ENCODE results near the gene PUS3.
"Not testable (repeated sequence)": the region's sequence is repeated elsewhere in the genome, so short reads cannot be mapped to it uniquely, and the experiment has no call there.

PUS3 gene

DNA sequence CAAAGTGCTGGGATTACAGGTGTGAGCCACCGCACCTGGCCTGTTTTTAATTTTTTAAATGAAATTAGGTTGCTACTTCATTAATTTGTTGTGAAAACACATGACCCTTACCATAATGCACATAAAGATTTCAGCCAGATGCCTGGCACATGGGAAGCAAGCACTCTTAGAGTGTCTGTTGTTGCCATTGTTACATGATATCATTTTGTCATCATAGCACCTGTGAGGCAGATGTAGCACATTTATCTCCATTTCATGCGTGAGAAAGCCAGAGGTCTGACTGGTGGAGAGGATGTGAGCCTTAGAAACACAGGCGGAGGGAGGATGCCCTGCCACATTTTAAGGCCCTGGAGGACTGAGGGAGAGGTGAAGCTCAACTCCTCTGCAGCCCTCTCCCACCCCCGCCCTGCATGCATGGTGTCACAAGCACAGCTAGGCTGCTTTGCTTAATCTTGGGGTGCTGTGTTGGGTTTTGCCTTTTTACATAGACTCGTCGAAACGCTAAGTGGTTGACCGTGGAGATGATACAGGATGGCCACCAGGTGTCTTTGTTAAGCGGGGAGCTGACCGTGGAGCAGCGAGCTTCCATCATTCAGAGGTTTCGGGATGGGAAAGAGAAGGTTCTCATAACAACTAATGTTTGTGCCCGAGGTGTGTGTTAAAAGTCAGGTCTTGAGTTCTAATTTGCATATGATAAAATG, 15.3 kb upstream of the PUS3 start:
- no peak for DNase-seq

DNA sequence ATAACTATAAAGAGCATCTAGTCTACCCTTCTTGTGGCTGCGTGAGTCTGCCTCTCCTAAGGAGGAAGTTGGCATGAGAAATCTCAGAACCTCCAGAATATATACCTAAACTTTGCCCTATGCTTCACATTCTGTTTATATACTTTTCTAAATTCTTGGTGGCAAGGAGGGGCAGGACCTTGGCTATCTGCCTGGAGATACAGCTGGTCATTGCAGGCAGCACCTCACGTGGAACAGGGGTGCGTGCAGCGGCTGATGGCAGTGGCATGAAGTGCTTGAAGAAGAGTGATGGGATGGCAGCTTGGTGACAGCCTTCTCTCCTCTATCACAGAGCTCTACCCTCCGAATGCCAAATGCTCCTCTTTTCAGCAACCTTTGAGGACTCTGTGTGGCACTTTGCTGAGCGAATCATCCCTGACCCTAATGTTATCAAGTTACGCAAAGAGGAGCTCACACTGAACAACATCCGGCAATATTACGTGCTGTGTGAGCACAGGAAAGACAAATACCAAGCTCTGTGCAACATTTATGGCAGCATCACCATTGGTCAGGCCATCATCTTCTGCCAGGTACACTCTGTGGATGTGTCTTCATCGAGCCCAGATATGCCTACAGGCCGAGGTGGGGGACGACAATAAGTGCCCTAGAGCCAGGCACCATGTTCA, 13.8 kb upstream of the PUS3 start:
- DNase-seq = no peak

DNA sequence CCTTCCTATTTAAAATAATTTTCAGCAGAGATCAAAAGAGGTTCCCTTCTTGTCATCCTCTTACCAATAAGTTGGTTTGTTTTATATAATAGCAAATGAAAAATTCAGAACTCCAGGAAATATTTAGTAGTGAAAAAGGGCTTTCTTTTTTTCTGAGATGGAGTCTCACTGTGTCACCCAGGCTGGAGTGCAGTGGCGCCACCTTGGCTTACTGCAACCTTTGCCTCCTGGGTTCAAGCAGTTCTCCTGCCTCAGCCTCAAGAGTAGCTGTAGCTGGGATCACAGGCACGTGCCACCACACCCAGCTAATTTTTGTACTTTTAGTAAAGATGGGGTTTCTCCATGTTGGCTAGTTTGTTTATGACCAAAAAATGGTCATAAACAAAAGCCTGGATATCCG, 11.6 kb upstream of the PUS3 start:
- not testable (repeated sequence) for DNase-seq

DNA sequence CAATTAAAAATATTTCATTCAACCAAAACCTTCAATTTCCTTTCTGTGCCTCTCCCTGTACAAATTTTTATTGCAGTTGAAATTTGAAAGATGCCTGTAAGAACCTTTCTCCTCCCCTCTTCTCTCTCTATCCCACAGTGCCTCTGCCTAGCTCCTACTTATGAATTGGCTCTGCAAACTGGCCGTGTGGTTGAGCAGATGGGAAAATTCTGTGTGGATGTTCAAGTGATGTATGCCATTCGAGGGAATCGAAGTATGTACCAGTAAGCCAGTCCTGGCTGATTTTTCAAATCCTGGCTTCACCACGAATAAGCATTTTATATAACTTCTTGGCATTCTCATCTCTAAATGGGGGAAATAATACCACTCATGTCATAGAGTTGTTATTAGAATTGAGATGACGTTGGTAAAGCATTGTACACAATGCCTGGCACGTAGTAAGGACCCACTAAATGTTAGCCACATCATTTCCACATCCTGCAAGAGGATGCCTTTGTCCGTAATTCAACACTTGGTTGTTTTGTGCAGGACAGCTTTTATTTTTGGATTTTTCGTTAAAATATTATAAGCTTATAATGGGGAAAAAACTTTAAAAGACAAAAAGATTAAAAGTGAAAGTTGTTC, 7.3 kb upstream of the PUS3 start:
- DNase-seq = no peak

DNA sequence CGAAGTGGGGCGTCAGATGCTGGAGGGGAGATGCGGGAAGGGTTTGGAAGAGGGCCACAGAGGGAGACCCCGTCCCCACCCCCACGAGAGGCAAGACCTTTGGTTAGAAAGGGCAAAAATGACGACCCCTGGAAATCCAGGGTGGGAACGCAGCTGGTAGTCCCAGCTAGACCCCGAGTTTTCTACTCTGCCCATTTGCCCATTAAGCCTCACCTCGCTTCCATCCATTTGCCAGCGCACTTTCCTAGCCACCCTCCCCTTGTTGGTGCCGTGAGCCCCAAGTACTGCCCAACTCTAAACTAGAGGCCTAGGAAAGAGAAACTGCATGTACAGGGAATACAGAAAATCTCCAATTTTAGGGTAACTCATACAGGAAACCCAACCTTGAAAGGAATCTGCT, 1.7 kb upstream of the PUS3 start:
- DNase-seq = no peak

DNA sequence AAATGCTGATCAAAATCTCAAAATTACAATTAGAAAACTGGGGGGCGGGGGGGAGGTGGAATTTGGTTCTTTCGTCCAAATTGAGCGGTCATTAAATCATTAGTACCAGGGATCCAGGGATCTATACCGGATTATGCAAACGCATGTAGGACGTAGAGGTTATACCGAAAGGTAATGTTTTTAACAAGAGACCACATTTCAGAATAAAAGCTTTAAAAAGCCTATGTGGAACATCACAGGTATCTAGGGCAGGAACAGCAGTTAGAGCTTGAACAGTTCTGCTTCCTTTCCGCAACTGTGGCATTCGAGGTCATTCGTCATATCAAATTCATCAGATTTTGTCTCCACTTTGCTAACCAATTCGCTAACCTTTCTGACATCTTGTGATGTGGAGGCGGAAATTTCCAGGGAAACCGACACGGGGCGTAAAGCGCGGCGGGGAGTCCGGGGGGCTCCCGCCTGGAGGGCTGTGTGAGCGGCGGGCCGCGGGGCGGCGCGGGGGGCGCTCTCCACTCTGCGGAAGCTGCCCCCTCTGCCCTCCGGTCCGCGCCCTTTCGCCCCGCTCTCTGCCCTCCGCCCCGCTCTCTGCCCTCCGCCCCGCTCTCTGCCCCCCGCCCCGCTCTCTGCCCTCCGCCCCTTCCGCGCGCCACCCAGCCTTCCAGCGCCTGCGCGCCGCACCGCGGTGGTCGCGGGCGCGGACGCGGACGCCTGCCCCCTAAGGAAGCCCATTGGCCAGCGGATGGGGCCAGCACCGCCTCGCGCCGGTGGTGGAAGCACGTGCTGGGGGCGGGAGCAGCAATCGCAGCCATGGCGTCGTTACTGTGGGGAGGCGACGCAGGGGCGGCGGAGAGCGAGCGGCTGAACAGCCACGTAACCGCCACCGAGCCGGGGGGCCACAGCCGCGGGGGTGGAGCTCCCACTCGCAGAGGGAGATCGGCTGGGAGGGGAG, 979 bp upstream of the PUS3 start, which contains the start of gene DDX25:
Gene DDX25, plus strand, starts transcription at position 798 of the 949 bp plus-strand sequence. Its CDS starts 10 bp downstream, at position 808.
- no peak for DNase-seq

DNA sequence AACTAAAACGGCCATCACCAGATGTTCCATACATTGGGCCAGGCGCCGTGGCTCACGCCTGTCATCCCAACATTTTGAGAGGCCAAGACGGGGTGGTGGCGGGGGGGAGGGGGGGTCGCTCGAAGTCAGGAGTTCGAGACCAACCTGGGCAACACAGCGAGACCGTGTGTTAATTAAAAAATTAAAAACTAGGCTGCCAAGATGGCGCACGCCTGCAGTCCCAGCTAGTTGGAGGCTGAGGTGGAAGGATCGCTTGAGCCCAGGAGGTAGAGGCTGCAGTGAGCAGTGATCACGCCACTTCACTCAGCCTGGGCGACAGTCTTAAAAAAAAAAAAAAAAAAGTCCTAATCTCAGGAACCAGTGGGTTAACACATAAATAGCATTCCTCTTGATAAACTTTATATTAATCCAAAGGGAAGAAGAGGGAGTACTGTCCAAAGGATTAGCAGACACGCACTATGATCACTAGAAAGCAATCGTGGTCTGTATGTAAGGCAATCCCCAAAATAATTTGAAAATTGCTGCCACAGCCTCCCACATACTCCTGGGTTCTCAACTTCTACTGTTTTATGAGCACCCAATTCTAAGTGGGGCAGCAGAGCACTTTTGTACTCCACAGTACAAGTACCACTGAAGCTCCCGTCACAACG, 604 bp downstream of the PUS3 start:
- DNase-seq = no peak

DNA sequence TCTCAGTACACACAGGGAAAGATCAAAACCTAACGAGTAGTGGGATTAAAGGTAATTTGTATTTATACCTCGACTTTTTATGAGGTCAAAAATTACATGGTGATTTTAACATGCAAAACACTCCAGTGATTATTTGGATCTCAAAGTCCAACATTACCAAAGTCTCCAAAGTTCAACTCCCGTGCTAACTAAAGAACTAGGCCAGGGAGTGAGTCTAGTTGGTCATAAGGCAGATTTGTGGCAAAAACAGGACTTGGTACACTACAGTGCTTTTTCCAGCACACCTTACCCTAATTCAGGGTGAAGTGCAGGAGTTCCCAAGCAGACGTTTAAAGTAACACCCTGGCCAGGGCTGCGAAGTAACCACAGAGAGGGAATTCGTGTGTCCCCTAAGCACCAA, 1.1 kb downstream of the PUS3 start:
- DNase-seq = no peak

DNA sequence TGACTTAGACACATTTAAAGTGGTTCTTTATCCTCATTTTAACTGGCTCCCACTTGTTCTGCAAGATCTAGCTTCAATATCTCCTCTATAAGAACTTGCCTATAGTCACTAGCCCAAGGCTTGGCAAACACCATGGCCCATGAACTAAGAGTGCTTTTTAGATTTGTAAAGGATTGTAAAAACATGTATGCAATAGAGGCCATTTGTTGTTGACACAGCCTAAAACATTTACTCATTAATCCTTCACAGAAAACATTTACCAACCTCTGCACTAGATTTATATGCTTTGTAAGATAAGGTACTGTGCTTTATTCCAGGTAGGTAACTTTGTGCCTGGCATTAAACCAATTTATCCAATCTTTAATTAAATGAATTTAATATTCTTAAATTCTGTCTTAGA, 10.0 kb downstream of the PUS3 start:
- no peak for DNase-seq

DNA sequence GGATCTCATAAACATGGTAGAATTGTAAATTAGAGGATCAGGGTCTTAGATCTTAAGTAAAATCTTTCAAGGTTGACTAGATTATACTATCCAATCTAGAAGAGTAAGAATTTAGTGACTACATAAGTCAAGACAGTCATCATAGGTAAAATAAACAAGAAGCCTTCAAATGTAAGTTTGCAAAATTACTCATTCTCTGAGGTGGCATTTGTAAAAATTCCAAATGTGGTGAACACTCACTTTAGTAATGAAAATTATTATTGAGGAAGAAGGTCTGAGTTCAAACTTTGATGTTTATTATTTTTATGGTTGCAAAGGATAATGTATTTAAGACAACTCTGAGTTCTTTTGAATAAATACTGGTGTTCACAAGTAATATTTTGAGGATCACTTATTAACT, 10.9 kb downstream of the PUS3 start:
- no peak for DNase-seq

DNA sequence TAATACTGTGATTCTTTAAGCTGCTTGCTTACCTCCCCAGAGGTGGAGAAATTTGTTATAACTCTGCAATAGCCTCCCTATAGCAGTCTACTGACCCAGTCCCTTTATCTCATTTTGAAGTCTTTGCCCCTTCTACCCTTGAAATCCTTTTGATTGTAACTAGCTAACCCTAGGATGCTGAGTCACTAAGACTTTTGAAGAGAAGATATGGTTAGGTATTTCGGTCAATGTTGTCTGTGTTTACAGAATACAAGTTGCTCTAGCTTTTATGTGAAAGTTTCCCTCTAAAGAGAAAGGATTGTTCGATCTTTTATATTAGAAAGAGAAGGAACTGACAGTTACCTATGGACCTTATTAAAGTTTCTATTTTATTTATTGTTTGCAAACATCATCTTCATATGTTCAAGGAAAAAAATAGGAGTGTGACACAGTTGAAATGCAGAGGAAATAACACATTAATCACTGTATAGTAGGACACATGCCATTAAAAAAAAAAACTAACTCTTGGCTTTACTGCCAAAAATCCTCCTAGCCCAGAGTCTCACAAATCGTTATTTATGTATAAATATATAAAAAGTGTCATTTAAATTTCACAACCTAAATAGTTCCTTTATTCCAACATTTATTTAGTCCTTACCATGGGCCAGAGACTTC, 12.4 kb downstream of the PUS3 start:
- DNase-seq = no peak

DNA sequence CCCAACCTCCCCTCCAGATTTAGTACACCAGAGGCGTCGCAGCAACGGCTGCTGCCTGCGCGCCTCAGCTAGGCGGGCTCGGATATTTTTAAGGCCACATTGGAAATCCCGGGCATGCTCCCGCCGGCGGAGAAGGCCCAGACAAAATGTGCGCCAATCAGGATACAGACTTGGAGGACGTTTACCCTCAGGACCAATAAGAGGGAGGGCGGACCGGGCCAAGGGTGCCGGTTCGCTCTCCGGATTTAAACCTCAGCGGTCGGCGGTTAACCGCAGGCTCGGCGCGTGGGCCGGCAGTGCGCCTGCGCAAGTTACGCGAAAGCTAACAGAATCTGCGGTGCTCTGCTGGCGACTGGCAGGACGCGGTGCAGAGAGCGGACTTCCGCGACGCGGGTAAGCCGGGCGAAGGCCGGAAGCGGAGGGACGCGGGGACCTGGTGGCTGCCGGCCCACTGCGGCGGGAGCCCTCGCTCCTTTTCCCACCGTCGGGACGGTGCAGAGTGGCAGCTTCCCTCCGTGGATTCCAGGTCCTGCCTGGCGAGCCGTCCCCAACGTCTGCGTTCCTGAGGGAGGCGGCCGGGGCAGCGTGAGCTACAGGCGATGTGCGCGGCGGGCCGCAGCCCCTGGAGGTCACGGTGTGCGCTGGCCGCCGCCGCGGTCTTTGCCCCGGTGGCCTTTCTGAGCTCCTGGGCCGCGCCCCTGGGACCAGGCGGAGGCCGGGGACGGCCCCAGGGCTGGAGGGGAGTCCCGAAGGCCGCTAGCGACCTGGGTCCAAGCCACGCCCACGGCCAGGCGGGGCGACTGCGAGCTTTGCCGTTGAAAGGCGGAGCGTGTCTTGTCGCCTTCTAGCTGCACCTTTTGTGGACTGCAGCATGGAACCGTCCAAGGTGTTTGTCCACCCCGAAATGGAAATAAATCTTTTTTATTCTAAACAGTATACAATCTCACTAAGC, 15.4 kb downstream of the PUS3 start, which contains the start of gene HYLS1:
Gene HYLS1, plus strand, starts transcription at position 296 of the 952 bp plus-strand sequence. CDS start 11,701 bp downstream, outside the sequence.
- peak; percentile 97 for DNase-seq

DNA sequence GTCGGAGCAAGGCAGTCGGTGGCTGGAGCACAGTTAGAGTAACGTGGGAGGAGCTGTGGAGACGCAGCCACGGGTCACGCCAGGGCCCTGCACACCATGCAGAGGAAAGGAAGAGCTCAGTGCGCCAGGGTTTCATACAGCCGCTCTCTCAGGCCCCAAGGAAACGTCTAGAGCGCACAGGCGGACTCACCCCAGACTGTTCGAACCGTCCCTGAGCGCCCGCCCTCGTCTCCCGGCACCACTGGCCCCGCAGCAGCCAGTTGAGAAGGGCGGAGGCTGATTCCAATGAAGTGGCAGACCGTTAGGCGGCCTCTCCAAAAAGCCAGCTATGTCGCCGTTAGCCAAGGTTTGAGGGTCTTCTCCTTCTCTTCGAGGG, 16.0 kb downstream of the PUS3 start:
- peak; percentile 39 for DNase-seq

DNA sequence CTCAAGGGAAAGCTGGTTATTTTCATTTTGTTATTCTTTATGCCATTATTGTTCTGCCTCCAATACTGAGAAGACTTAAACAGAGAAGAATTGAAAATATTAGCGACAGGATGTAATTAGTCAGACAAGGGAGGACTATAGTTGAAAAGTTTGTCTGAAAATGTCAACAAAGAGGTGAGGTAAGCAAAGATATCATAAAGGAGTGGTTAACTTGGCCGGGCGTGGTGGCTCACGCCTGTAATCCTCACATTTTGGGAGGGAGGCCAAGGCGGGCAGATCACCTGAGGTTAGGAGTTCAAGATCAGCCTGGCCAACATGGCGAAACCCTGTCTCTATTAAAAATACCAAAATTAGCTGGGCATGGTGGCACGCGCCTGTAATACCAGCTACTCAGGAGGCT, 19.6 kb downstream of the PUS3 start:
- DNase-seq = no peak

DNA sequence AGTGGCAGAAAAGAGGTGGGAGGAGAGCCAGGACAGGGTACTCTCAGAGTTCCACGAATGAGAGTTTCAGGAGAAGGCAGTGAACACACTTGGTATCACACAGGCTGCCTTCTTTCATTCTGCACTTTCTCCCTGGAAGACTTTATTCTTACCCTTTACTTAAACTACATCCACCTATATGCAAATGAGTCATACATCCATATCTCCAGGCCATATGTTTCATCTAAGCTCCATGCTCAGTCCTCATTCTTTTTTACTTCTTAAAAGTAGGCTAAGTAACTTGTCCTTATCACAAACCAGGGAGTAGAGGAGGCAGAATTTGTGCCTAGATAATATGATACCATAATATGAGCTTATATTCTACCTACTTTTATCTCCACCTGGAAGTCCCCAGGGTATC, 21.7 kb downstream of the PUS3 start:
- DNase-seq = no peak

DNA sequence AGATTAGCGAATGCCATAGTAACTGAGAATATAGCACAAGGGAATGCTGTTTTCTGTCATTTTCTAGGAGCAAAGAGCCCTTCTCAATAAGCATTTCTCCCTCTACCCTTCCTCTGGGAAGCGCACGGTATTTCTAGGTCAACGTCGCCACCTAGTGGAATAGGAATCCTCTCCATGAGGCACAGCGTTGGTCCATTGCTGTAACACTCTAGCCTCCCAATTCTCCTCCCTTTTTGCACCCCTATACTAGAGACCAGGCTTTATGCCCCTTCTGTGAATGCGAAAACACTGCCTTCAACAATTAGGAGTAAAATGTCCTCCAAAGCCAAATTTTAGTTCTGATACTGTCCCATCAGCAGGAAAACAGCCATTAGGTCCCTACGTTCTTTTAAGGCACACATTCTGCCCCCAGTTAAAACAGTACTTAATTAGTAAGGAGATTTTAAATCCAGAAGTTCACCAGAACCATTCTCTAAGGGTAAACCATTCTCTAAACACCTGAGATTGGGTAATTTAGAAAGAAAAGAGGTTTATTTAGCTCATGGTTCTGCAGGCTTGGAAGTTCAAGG, 28.4 kb downstream of the PUS3 start:
- peak; percentile 28 for DNase-seq

DNA sequence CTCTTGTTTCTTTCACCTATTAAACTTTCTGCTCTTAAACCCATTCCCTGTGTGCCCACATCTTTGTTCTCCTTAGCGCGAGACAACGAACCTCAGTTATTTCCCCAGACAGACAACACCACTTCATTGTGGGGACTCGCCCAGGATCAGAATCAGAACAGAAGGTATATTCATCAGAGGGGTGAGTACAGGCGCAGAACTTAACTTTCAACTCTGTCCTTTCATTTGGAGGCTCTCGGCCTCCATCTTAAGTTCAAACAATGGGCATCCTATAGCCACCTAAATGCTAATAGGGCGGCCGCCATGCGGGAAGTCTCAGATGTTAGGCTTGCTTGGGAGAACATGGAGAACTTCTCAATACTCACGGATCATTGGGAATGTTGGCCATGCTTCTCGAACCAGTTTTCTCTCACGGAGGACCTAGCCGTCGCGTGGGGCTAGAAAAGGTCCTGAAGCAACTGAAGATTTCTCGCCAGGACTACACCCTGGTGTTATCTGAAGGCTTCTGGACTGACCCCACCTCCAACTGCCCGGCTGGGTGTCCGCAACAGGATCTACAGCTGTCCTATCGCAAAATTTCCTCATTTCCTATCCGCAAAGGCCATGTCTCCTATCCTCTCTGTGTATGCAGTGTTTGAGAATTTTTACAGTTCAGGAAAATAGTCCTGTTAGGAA, 29.0 kb downstream of the PUS3 start:
- DNase-seq = no peak

DNA sequence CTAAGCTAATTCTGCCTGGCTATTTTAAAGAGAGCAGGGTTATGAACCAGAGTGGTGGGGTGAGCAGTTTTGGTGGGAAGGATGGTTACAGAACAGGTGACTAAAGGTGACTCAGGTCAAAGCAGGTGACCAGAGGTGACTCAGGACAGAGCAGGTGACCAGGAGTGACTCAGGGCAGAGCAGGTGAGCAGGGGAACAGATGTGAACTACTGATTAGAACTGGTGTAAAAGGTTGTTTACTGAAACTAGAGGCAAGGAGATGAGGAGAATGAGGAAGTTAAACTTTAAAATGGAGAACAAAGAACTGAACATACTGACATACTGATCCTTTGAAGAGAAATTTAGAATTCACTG, 30.9 kb downstream of the PUS3 start:
- no peak for DNase-seq

DNA sequence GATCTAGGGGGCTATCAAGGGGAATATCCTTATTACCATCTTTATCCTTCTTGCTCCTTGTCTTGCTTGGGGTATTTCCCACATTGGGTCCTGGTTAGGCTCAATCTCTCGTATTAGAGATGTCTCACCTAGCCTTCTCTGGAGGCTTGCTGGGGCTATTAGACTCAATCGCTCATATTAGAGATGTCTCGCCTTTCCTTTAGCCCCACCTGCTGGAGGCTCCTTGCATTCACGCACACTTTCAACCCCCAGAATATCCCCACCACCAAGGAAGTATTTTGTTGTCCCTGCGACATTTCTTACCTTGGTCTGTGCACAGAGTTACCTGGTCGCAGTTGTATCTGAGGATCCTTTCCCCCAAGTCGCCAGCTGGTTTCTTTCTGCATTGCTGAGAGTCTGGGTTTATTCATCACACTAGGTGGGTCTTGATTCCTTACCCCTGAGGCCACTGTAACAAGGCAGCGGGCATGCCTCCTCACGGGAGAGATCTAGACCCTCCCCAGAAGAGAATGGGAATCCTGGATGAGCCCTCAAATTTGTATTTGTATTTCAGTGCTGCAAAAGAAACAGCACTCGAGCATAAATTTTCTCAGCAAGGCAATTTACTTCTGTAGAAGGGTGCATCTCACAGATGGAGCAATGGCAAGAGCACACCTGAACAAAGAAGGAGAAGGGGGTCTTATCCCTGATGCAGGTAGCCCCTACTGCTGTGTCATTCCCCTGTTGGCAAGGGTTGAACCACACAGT, 31.4 kb downstream of the PUS3 start:
- no peak for DNase-seq

Measured in T-helper 9 cell (primary cell).